Motor neuron (in vitro differentiated cells): ENCODE measurements around the gene ITPR3. TPM values are rescaled to one million over a fixed set of nuclear protein-coding genes. Genes with fewer than 3 reads are reported as not detected.
A peak's percentile ranks its signal among the peaks of the same experiment; 100 is the strongest.
"Not testable (repeated sequence)": the region's sequence is repeated elsewhere in the genome, so short reads cannot be mapped to it uniquely, and the experiment has no call there.

Experiments used
- ATAC-seq, 8 experiments: fragments of 200-7000 bp; cut with Tn5 transposase; replicated peaks in 6 of 8; 2 replicates each; pipeline ENCODE4 v1.8.0; 2021; ENCODE audit warnings: mild to moderate bottlenecking in 8 of 8, moderate library complexity in 8 of 8
- H3K27ac ChIP-seq, 2 donors: fragments of 250-450 bp; sonication (Bioruptor Pico); 2 replicates each; pipeline ENCODE4 v1.9.0; 2021; ENCODE audit warnings: antibody characterized with exemption in 2 of 2, mild to moderate bottlenecking in 2 of 2, moderate library complexity in 1 of 2
- H3K4me1 ChIP-seq, 2 donors: fragments of 250-450 bp; sonication (Bioruptor Pico); replicated peaks in 1 of 2; 2 replicates each; pipeline ENCODE4 v1.6.1; 2021; ENCODE audit warnings: antibody characterized with exemption in 2 of 2, mild to moderate bottlenecking in 2 of 2, moderate library complexity in 1 of 2
- H3K4me3 ChIP-seq, 5 donors: fragments of 250-450 bp; sonication (Bioruptor Pico); 2 replicates each; pipeline ENCODE4 v1.9.0; 2021; ENCODE audit warnings: antibody characterized with exemption in 5 of 5, mild to moderate bottlenecking in 5 of 5, moderate library complexity in 4 of 5
- WGBS, 10 experiments: fragments of 450-650 bp; shearing (Covaris generic); methylation state at CpG; one replicate each; pipeline ENCODE4 v1.0.0; 2022; 5-methylcytosine and 5-hydroxymethylcytosine counted together
- in situ Hi-C, 9 experiments: fragments of 400-800 bp; cut with MboI; loops; one replicate each; pipeline ENCODE4 v1.15.0; 2021; ENCODE audit warnings: low sequenced_read_pairs in 9 of 9, low pct_unique_long_range_greater_than_20kb in 2 of 9; ENCODE audit not compliant: unreplicated experiment in 9 of 9
- total RNA-seq, 8 experiments: library from RNA; unstranded; fragments of 300-600 nt; gene quantifications; 2 replicates each; pipeline versions ENCODE4 v1.2.3 to v1.2.4, GENCODE V29; 2022

Gene ITPR3
- total RNA-seq, 8 experiments from 2014 or later: 0.11 to 36.3 (median 0.96) TPM

DNA sequence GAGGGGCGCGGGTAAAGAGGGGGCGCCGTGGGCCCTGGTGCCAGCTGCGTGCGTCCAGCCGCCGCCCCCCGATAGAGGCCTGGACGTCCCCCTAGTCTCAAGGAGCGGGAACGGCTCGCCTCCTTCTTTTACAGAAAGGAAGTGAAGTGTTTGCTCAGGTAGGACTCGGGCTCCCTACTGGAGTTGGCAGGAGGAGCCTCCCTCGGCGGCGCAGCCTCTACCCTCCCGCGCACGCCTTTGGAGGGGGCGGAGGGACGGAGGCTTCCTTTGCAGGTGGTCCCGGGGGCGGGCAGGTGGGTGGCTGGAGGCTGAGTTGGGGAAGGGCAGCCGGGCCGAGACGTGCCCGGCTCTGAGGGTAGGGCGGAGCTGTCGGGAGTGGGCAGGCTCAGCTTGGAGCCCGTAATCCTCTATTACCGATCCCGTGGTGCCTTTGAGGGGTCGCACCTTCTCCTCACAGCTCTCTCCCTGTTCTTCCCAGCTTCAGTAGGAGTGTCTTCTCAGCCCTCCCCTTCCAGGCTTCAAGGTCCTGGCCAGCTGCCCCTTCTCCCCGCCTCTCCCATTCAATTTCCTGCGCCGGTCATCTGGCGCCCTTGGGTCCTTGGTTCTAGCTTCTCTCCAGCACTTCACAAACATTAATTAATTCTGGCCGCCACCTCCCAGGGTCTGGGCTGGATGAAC is 728 bp downstream of the ITPR3 start:
- H3K4me1 ChIP-seq: peaks cover 0 to 12% of the 10 kb centered on the region in 2 donors
- peak in 6 of 8 experiments; percentile 3 to 30 (median 10) for ATAC-seq
- peak overlapping the region in 2 of 5 donors; percentile 22 to 33 for H3K4me3 ChIP-seq
- H3K27ac ChIP-seq: no peak overlapping the region
- in situ Hi-C loops: no loop called here
- WGBS, 10 experiments: 20 to 100% (median 66%) methylated on average over 1 to 4 of the region's 39 CpGs; no CpG with 5 or more reads in 6 of the 10 experiments

- 43 to 100% (median 76%) methylated on average over 1 to 8 of the region's 12 CpGs; no CpG with 5 or more reads in 6 of the 10 experiments for WGBS, 10 experiments
- peaks cover 0 to 12% of the 10 kb centered on the region in 2 donors for H3K4me1 ChIP-seq
- H3K27ac ChIP-seq: no peak overlapping the region
- no peak overlapping the region for H3K4me3 ChIP-seq
- ATAC-seq: peak in 3 of 8 experiments; percentile 17 to 32 (median 22)
- in situ Hi-C loops: no loop called here
Observed at GRCh38 chr6:33622456-33623431, 1.6 kb downstream of the ITPR3 start.

DNA sequence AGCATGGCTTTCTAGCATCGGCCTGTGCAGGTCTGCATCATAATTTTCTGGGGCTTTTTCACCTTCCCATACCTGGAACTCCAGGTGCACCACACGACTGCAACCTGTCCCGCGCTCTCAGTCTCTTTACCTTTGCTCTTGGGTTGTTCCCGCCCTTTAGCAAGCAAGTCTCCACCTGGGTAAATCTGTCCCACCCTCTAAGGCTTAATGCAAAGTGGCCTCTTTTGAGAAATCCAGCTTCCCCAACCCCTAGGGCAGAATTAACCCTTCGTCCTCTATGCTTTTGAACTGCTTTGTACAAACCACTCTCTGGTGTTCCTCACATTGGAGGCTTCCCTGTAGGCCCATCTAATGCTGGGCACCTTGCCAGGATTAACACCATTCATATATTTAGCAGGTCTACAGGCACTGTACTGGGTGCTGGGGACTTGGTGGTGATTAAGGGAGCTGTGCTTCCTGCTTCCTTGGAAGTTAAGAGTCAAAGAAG is 2.8 kb downstream of the ITPR3 start:
- Histone ChIP-seq H3K4me3 (no peak overlapping the region), H3K4me1 (peaks cover 0 to 12% of the 10 kb centered on the region in 2 donors), H3K27ac (no peak overlapping the region)
- ATAC-seq: no peak
- in situ Hi-C loops: no loop called here
- 44 to 100% (median 67%) methylated on average over 1 to 6 of the region's 6 CpGs; no CpG with 5 or more reads in 5 of the 10 experiments for WGBS, 10 experiments

DNA sequence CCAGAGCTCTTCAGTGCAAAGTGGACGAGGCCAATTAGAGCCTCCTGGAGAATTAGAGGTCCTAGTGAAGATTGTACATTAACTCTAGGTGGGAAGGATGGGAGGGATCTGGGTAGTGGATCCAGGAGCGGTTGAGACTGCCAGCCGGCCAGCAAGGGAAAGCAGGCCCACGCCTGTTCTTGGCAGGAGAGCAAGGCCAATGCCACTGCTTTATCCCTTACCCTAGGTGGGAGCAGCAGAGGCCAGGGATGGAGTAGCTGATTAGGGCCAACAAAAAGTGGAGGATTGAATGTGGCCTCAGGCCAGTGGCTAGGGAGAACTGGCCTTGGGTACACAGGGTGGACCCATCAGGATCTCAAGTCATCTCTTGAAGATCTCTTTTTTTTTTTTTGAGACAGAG is 3.7 kb downstream of the ITPR3 start:
- 29 to 86% (median 61%) methylated on average over 1 to 3 of the region's 4 CpGs; no CpG with 5 or more reads in 6 of the 10 experiments for WGBS, 10 experiments
- H3K4me3 ChIP-seq: no peak overlapping the region
- peaks cover 0 to 11% of the 10 kb centered on the region in 2 donors for H3K4me1 ChIP-seq
- no peak for ATAC-seq
- H3K27ac ChIP-seq: no peak overlapping the region
- in situ Hi-C loops: no loop called here

DNA sequence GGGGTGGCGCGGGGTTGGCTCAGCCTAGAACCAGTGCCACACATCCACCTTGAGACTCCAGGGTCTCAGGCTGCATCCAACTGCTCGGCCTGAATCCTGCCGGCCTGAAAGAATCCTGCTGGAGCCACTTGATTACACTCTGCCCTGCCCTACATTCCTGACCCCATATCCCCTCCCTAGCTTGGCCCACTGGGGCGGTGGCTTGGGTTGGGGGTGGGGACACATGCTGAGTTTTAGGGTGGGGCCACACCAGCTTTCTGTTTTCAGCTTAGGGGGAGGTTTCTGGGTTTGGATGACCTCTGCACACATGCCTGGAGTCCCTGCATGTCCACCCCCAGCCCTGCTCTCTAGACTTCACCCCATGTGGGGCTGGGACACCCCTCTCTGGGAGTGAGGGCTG is 6.8 kb downstream of the ITPR3 start:
- H3K4me3 ChIP-seq: no peak overlapping the region
- H3K4me1 ChIP-seq: no peaks in the 10 kb centered on the region
- H3K27ac ChIP-seq: no peak overlapping the region
- peak in 3 of 8 experiments; percentile 10 to 46 (median 28) for ATAC-seq
- in situ Hi-C loops: no loop called here
- 60 to 82% methylated on average over 1 to 2 of the region's 5 CpGs; no CpG with 5 or more reads in 8 of the 10 experiments for WGBS, 10 experiments

DNA sequence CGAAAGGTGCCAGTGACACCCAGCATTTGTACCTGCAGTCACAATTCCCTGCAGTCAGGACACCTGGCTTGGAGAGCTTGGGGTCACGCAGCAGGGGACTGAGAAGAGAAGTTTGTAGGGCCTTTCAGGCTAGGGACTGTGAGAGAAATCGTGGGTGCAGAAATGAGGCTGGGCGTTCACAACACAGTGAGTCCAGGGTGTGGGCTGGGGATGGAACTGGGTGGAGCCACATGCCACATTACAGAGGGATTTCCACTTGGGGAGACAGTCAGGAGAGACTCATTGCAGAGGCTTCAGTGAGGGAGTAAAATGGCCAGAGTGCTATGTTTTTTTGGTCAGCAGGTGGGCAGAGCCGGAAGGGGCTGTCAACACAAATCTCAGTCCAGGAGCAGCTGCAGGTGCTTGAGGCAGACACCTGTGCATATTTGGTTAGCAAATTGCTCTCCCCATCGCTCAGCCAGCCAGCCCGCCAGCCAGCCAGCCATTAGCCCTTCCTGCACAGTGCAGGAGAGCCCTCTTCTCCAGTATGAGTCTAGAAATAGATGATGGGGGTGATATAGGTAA is 7.4 kb downstream of the ITPR3 start:
- ATAC-seq: peak in 2 of 8 experiments; percentile 52 to 73
- H3K27ac ChIP-seq: no peak overlapping the region
- in situ Hi-C loops: no loop called here
- no peaks in the 10 kb centered on the region for H3K4me1 ChIP-seq
- 33 to 100% (median 86%) methylated on average over 1 to 2 of the region's 7 CpGs; no CpG with 5 or more reads in 4 of the 10 experiments for WGBS, 10 experiments
- H3K4me3 ChIP-seq: no peak overlapping the region

DNA sequence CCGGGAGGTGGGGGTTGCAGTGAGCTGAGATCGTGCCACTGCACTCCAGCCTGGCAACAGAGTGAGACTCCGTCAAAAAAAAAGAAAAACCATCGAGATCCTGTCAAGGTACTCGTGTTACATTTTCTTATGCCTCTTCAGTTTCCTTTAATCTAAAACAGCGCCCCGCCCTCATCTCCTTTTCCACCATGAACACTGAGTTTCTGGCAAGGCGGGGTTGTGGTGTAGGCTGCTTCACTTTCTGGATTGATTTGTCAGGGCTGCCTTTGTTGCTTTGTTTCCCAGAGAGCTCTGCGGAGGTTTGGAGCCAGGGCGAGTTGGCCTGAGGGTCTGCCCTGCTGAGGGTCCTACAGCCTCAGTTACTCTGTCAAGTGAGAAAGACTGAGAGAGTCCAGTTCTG is 8.9 kb downstream of the ITPR3 start:
- peaks cover 10 to 12% of the 10 kb centered on the region in 2 donors for H3K4me1 ChIP-seq
- 80 to 100% (median 86%) methylated on average over 2 to 6 of the region's 10 CpGs; no CpG with 5 or more reads in 4 of the 10 experiments for WGBS, 10 experiments
- H3K4me3 ChIP-seq: no peak overlapping the region
- no peak overlapping the region for H3K27ac ChIP-seq
- in situ Hi-C loops: no loop called here
- ATAC-seq: no peak

DNA sequence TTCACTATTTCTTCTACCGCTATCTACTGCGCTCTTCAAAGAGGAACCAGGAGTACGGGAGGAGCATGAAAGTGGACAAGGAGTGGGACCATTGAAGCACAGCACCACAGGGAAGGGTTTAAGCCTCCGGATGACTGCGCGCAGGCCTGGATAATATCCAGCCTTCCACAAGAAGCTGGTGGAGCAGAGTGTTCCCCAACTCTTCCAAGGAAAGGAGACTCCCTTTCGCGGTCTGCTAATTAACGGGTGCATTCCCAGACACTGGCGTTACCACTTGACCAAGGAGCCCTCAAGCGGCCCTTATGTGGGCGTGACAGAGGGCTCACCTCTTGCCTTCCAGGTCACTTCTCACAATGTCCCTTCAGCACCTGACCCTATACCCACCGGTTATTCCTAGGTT is 10.4 kb downstream of the ITPR3 start:
- ATAC-seq, H3K27ac ChIP-seq, H3K4me3 ChIP-seq, in situ Hi-C loops: not testable (repeated sequence)
- 43 to 100% (median 97%) methylated on average over 1 to 13 of the region's 13 CpGs; no CpG with 5 or more reads in 3 of the 10 experiments for WGBS, 10 experiments
- H3K4me1 ChIP-seq: peaks cover 14 to 16% of the 10 kb centered on the region in 2 donors

DNA sequence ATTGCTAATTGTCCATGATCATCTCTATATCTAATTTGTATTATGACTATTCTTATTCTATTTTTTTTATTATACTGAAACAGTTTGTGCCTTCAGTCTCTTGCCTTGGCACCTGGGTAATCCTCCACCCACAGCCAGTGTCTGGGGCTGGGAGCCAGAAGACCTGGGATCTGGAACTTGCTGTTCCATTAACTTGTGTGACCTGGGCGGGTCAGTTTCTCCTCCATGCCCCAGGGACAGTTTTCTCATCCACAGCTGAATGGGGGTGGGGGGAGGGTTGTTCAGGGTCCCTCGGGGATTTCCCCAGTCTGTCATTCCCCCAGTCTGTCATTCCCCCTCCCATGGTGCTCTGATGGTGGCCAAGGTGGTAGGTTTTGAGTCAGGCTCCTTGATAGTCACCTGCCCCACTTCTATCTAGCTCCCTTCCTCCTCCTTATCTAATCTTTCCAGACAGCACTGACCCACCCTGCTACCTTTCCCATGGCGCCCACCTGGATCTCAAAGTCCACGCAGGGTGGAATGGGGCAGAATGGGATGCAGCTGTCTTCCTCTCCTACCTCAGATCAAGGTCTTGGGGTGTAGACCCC is 10.9 kb downstream of the ITPR3 start:
- 80 to 100% (median 100%) methylated on average over 1 of the region's 4 CpGs; no CpG with 5 or more reads in 5 of the 10 experiments for WGBS, 10 experiments
- Histone ChIP-seq H3K27ac (no peak overlapping the region), H3K4me3 (no peak overlapping the region), H3K4me1 (peaks cover 14 to 16% of the 10 kb centered on the region in 2 donors)
- no peak for ATAC-seq
- in situ Hi-C loops: no loop called here

- Histone ChIP-seq H3K27ac (no peak overlapping the region), H3K4me1 (peaks cover 14 to 16% of the 10 kb centered on the region in 2 donors), H3K4me3 (no peak overlapping the region)
- WGBS, 10 experiments: 20 to 100% methylated on average over 1 to 2 of the region's 6 CpGs; no CpG with 5 or more reads in 8 of the 10 experiments
- ATAC-seq: peak in 2 of 8 experiments; percentile 4 to 11
- in situ Hi-C loops: no loop called here
Observed at GRCh38 chr6:33632558-33633039, 11.5 kb downstream of the ITPR3 start.

- ATAC-seq: peak in 1 of 8 experiments; percentile 5
- Histone ChIP-seq H3K27ac (peak overlapping the region in 1 of 2 donors; percentile 9), H3K4me3 (peak overlapping the region; percentile 23 to 40 (median 35)), H3K4me1 (peaks cover 14 to 16% of the 10 kb centered on the region in 2 donors)
- WGBS, 10 experiments: 20 to 49% methylated on average over 1 to 9 of the region's 21 CpGs; no CpG with 5 or more reads in 8 of the 10 experiments
- in situ Hi-C loops: no loop called here
Observed at GRCh38 chr6:33633084-33633461, 12.0 kb downstream of the ITPR3 start.
